Right renal cortex interstitium (tissue), 3 donors: ENCODE measurements around the gene CTSV. TPM values are rescaled to one million over a fixed set of nuclear protein-coding genes. Genes with fewer than 3 reads are reported as not detected.

Experiments used
- polyA plus RNA-seq, 3 donors: library from polyadenylated mRNA; unstranded; fragments of 120-200 nt; gene quantifications; one replicate each; pipeline ENCODE4 v1.2.1, GENCODE V29; 2013; ENCODE audit not compliant: insufficient read length in 3 of 3

The CTSV gene
- polyA plus RNA-seq, 3 donors = 26.1 to 38.4 (median 30.5) TPM

Other genes with a start within 250 kb of the CTSV start
- 1 to 10 TPM; 6.3 to 8.3 (median 6.9) TPM for gene ZNF782, start 184.6 kb downstream of the CTSV start, polyA plus RNA-seq
- under 1 TPM; 0.24 to 0.85 (median 0.33) TPM for gene NUTM2G, start 110.3 kb downstream of the CTSV start, polyA plus RNA-seq